Ishikawa (cell line): ENCODE measurements around the gene SLC27A4.

Experiments
- EGR1 ChIP-seq: IDR thresholded peaks from 2 replicates; pipeline ENCODE4 v1.6.1; 2012
- RAD21 ChIP-seq: IDR thresholded peaks from 2 replicates; pipeline ENCODE4 v1.6.1; 2012; ENCODE audit warnings: low read depth
- REST ChIP-seq: IDR thresholded peaks from 2 replicates; pipeline ENCODE4 v1.6.1; 2012; ENCODE audit warnings: low read depth, mild to moderate bottlenecking
- TAF1 ChIP-seq: IDR thresholded peaks from 2 replicates; pipeline ENCODE4 v1.6.1; 2012; ENCODE audit warnings: low read depth, mild to moderate bottlenecking

- no peak for TF ChIP-seq REST
- no peak for TF ChIP-seq EGR1
- no peak for TF ChIP-seq TAF1
- no peak for TF ChIP-seq RAD21
These were observed 6.9 kb upstream of the SLC27A4 start for GRCh38 chr9:128333451-128333869.
